HCT116 (cell line): ENCODE measurements around the gene TMEM123. TPM values are rescaled to one million over a fixed set of nuclear protein-coding genes. Genes with fewer than 3 reads are reported as not detected.

Experiments
- ATAC-seq: fragments of 200-7000 bp; cut with Tn5 transposase; 2 replicates; pipeline ENCODE4 v1.9.1; 2020; ENCODE audit warnings: mild to moderate bottlenecking, moderate library complexity
- BruUV-seq: library from RNA; stranded (reverse); fragments of 400-500 nt; replicated peaks from 2 replicates; lab custom pipeline; 2021; lab: Mats Ljungman, UMichigan
- CTCF ChIA-PET: fragments of 300-600 bp; sonication (Branson Sonifier 250); formaldehyde crosslinking; loops from one replicate; lab custom pipeline; 2021; ENCODE audit warnings: antibody characterized with exemption; lab: Charles Lee
- POLR2A ChIA-PET: fragments of 300-600, 350-600 bp; sonication (Branson Sonifier 250); formaldehyde crosslinking; loops from one replicate; lab custom pipeline; 2021; ENCODE audit warnings: antibody characterized with exemption; lab: Charles Lee
- RAD21 ChIA-PET, 2 experiments: fragments of 300-600 bp; sonication (Branson Sonifier 250); formaldehyde crosslinking; loops; one replicate each; lab custom pipeline; 2023; ENCODE audit warnings: low total read pairs in 2 of 2; ENCODE audit not compliant: uncharacterized antibody in 2 of 2, unreplicated experiment in 2 of 2, low non-redundant PET in 1 of 2; lab: Charles Lee
- DNase-seq: peaks from one replicate; pipeline ENCODE4 v3.0.0-alpha.2; 2010; ENCODE audit warnings: low read depth, low spot score
- H2AFZ ChIP-seq: fragments of 200-600 bp; shearing (Covaris generic), sonication (generic); 2 replicates; pipeline ENCODE4 v1.6.1; 2017; ENCODE audit warnings: low read depth, mixed run types, mixed read lengths, antibody characterized with exemption, low read length; ENCODE audit not compliant: poor library complexity, severe bottlenecking
- H3K27ac ChIP-seq: 2 replicates; pipeline ENCODE4 v1.5.1; 2012; ENCODE audit warnings: low read depth, low read length
- H3K27me3 ChIP-seq: fragments of 200-600 bp; sonication (generic); 2 replicates; pipeline ENCODE4 v1.6.1; 2016; ENCODE audit warnings: mixed run types, low read length, mixed read lengths; ENCODE audit not compliant: insufficient read depth
- H3K36me3 ChIP-seq, 2 experiments: fragments of 200-500 bp in 1 of 2; fragments of 200-600 bp in 1 of 2; sonication (Bioruptor generic) in 1 of 2; sonication (generic) in 1 of 2; 2 replicates each; pipeline versions ENCODE4 v1.5.1 to v1.6.1; 2014 to 2016; ENCODE audit warnings: low read length in 2 of 2, inconsistent platforms in 1 of 2, mixed read lengths in 1 of 2, mixed run types in 1 of 2; ENCODE audit not compliant: insufficient read depth in 2 of 2, control insufficient read depth in 1 of 2
- H3K4me1 ChIP-seq, 2 experiments: fragments of 200-600 bp in 1 of 2; sonication (generic) in 1 of 2; 2 replicates each; pipeline versions ENCODE4 v1.5.1 to v1.6.1; 2012 to 2017; ENCODE audit warnings: low read length in 2 of 2, inconsistent platforms in 1 of 2, mild to moderate bottlenecking in 1 of 2, mixed read lengths in 1 of 2, mixed run types in 1 of 2, moderate library complexity in 1 of 2; ENCODE audit not compliant: insufficient read depth in 2 of 2, control insufficient read depth in 1 of 2
- H3K4me2 ChIP-seq: fragments of 200-600 bp; sonication (generic); 2 replicates; pipeline ENCODE4 v1.6.1; 2017; ENCODE audit warnings: mixed run types, low read length, mixed read lengths
- H3K4me3 ChIP-seq, 2 experiments: fragments of 200-600 bp in 1 of 2; sonication (generic) in 1 of 2; replicated peaks in 1 of 2; 2 replicates each; pipeline ENCODE4 v1.5.1; 2011 to 2016; ENCODE audit warnings: low read length in 2 of 2, control low read depth in 1 of 2, low read depth in 1 of 2, mild to moderate bottlenecking in 1 of 2, mixed read lengths in 1 of 2, mixed run types in 1 of 2
- H3K79me2 ChIP-seq: fragments of 200-600 bp; sonication (generic); 2 replicates; pipeline ENCODE4 v1.6.1; 2017; ENCODE audit warnings: mild to moderate bottlenecking, mixed run types, low read length, moderate library complexity, mixed read lengths; ENCODE audit not compliant: insufficient read depth
- H3K9ac ChIP-seq: fragments of 200-600 bp; sonication (generic); 2 replicates; pipeline ENCODE4 v1.6.1; 2016; ENCODE audit warnings: low read length, mixed read lengths
- H3K9me2 ChIP-seq: fragments of 200-600 bp; sonication (generic), shearing (Covaris generic); 2 replicates; pipeline ENCODE4 v1.6.1; 2017; ENCODE audit warnings: mixed run types, mild to moderate bottlenecking, moderate library complexity; ENCODE audit not compliant: insufficient read depth
- H3K9me3 ChIP-seq, 2 experiments: fragments of 200-500 bp in 1 of 2; fragments of 200-600 bp in 1 of 2; sonication (Bioruptor generic) in 1 of 2; sonication (generic) in 1 of 2; 2 replicates each; pipeline ENCODE4 v1.6.1; 2014 to 2017; ENCODE audit warnings: low read length in 2 of 2, mixed read lengths in 2 of 2, inconsistent platforms in 1 of 2, low read depth in 1 of 2, mild to moderate bottlenecking in 1 of 2, mixed run types in 1 of 2, moderate library complexity in 1 of 2; ENCODE audit not compliant: control insufficient read depth in 1 of 2, insufficient read depth in 1 of 2
- H4K20me1 ChIP-seq: fragments of 200-600 bp; sonication (generic), shearing (Covaris generic); 2 replicates; pipeline ENCODE4 v1.6.1; 2017; ENCODE audit warnings: mixed run types, mild to moderate bottlenecking, moderate library complexity; ENCODE audit not compliant: insufficient read depth
- ATF3 ChIP-seq: IDR thresholded peaks from 2 replicates; pipeline ENCODE4 v1.6.1; 2012
- CTCF ChIP-seq, 3 experiments: fragments of 200-600 bp in 1 of 3; sonication (generic) in 1 of 3; IDR thresholded peaks in 2 of 3; conservative IDR thresholded peaks in 1 of 3; 2 replicates each; pipeline ENCODE4 v1.5.1; 2012 to 2017; ENCODE audit warnings: low read depth in 2 of 3, low read length in 2 of 3, antibody characterized with exemption in 1 of 3, borderline replicate concordance in 1 of 3, control low read depth in 1 of 3, mild to moderate bottlenecking in 1 of 3, mixed read lengths in 1 of 3, mixed run types in 1 of 3, moderate library complexity in 1 of 3; ENCODE audit not compliant: insufficient read depth in 1 of 3
- EZH2phosphoT487 ChIP-seq: fragments of 200-600 bp; IDR thresholded peaks from 2 replicates; pipeline ENCODE4 v1.6.1; 2018; ENCODE audit warnings: antibody characterized with exemption, borderline replicate concordance
- FOSL1 ChIP-seq: IDR thresholded peaks from 2 replicates; pipeline ENCODE4 v1.6.1; 2012; ENCODE audit warnings: low read depth
- JUND ChIP-seq: IDR thresholded peaks from 2 replicates; pipeline ENCODE4 v1.6.1; 2012
- MAX ChIP-seq: IDR thresholded peaks from 2 replicates; pipeline ENCODE4 v1.6.1; 2012
- POLR2A ChIP-seq: IDR thresholded peaks from 2 replicates; pipeline ENCODE4 v1.7.0; 2011; ENCODE audit warnings: borderline replicate concordance; ENCODE audit not compliant: insufficient read depth, insufficient read length; ENCODE audit errors: extremely low read depth
- POLR2AphosphoS5 ChIP-seq: IDR thresholded peaks from 2 replicates; pipeline ENCODE4 v1.6.1; 2011; ENCODE audit warnings: mild to moderate bottlenecking, low read depth, low read length, moderate library complexity
- RAD21 ChIP-seq: IDR thresholded peaks from 2 replicates; pipeline ENCODE4 v1.6.1; 2012; ENCODE audit warnings: low read depth, mild to moderate bottlenecking
- SP1 ChIP-seq: IDR thresholded peaks from 2 replicates; pipeline ENCODE4 v1.6.1; 2012; ENCODE audit warnings: low read depth
- SRF ChIP-seq: IDR thresholded peaks from 2 replicates; pipeline ENCODE4 v1.6.1; 2012; ENCODE audit warnings: low read depth
- TCF7L2 ChIP-seq: IDR thresholded peaks from 2 replicates; pipeline ENCODE4 v1.7.0; 2011; ENCODE audit warnings: borderline replicate concordance, inconsistent platforms; ENCODE audit not compliant: insufficient read depth, insufficient read length; ENCODE audit errors: extremely low read depth
- intact Hi-C: fragments of 100-400 bp; cut with micrococcal nuclease; formaldehyde crosslinking; loops from 2 replicates; pipeline ENCODE4 v1.10.0; 2022
- total RNA-seq: library from RNA; stranded (reverse); gene quantifications from one replicate; pipeline ENCODE4 v1.2.1, GENCODE V29; 2021; ENCODE audit not compliant: unreplicated experiment

Gene TMEM123
- total RNA-seq, 1 experiment from 2014 or later: 217 TPM

GRCh38 chr11:102430158-102430836 lies 22.3 kb downstream of the TMEM123 start:
- DNase-seq (no peak), ATAC-seq (no peak)
- Histone ChIP-seq H3K4me2 (no peak overlapping the region), H3K79me2 (peaks cover 97% of the 10 kb centered on the region), H2AFZ (no peak overlapping the region), H3K4me3 (no peak overlapping the region), H3K9ac (no peak overlapping the region), H3K9me3 (peaks cover 3 to 4% of the 10 kb centered on the region in 2 experiments; a peak in 1 of 4 replicates), H3K9me2 (no peaks in the 10 kb centered on the region), H3K27ac (no peak overlapping the region), H3K27me3 (no peaks in the 10 kb centered on the region), H3K36me3 (peaks cover 0 to 14% of the 10 kb centered on the region in 2 experiments; a peak in 2 of 4 replicates), H3K4me1 (no peaks in the 10 kb centered on the region), H4K20me1 (peaks cover 9% of the 10 kb centered on the region; the same call in 1 of the 2 replicates)
- CTCF ChIA-PET: no interaction called here
- TF ChIP-seq FOSL1 (no peak), RAD21 (no peak), SP1 (no peak), TCF7L2 (no peak), JUND (no peak), ATF3 (no peak), POLR2AphosphoS5 (no peak), POLR2A (no peak), SRF (no peak), CTCF (IDR thresholded peaks at IDR 0.05 in 2 of 3, conservative IDR thresholded peaks at IDR 0.05 in 1 of 3; ENCODE audit: borderline replicate concordance in 1 of 3, insufficient read depth in 1 of 3, low read depth in 2 of 3, low read length in 2 of 3) (no peak), EZH2phosphoT487 (no peak), MAX (no peak)
- no TSS peak for BruUV-seq
- POLR2A ChIA-PET: no interaction called here
- RAD21 ChIA-PET: no interaction called here
- intact Hi-C loops: no loop called here
